Naive thymus-derived CD4-positive, alpha-beta T cell (primary cell): ENCODE results near the gene BCCIP. TPM values are rescaled to one million over a fixed set of nuclear protein-coding genes. Genes with fewer than 3 reads are reported as not detected.

Experiments used
- microRNA-seq: library from miRNA; unstranded; fragments of <30 nt; microRNA quantifications from one replicate; pipeline ENCODE4 v1.2.0, GENCODE V29; 2022; ENCODE audit warnings: borderline microRNAs expressed
- polyA plus RNA-seq, 2 donors: library from polyadenylated mRNA; unstranded; fragments of 300-500 nt; fragmentation: Illumina TruSeq; gene quantifications; one replicate each; pipeline ENCODE4 v1.2.3, GENCODE V29; 2021
- total RNA-seq, 6 experiments: library from RNA in 5 of 6; stranded (reverse) in 5 of 6; gene quantifications; 1 replicate in 5 of 6; 2 replicates in 1 of 6; pipeline ENCODE4 v1.2.3 and lab custom pipeline; 2021 to 2026

The BCCIP gene
- total and polyA plus RNA-seq, 7 experiments from 2014 or later = 31.3 to 105 (median 48.8) TPM

Small RNAs within 50 kb of the gene (microRNA-seq; reads per million reads assigned to microRNA genes)
- 1.6 reads per million for gene MIR4484

Other genes with a start within 250 kb of the BCCIP start
- gene TEX36, start 140.4 kb upstream of the BCCIP start, total RNA-seq = not detected
- gene TEX36, start 140.4 kb upstream of the BCCIP start, polyA plus RNA-seq = not detected
- gene EDRF1, start 103.8 kb upstream of the BCCIP start, total RNA-seq = 10 to 100 TPM; 33.8 to 64.4 (median 53.8) TPM
- 10 to 100 TPM; 11.3 to 13.6 TPM for gene EDRF1, start 103.8 kb upstream of the BCCIP start, polyA plus RNA-seq
- under 1 TPM; 0.29 to 0.84 (median 0.40) TPM for gene MMP21, start 47.7 kb upstream of the BCCIP start, total RNA-seq
- gene MMP21, start 47.7 kb upstream of the BCCIP start, polyA plus RNA-seq = not detected
- gene UROS, start 288 bp upstream of the BCCIP start, total RNA-seq = 10 to 100 TPM; 28.9 to 53.0 (median 41.3) TPM
- gene UROS, start 288 bp upstream of the BCCIP start, polyA plus RNA-seq = 10 to 100 TPM; 59.2 to 60.0 TPM
- 10 to 100 TPM in 3 of 5 experiments, 1 to 10 TPM in 2; 9.3 to 13.5 (median 10.8) TPM for gene DHX32, start 57.7 kb downstream of the BCCIP start, total RNA-seq
- gene DHX32, start 57.7 kb downstream of the BCCIP start, polyA plus RNA-seq = 10 to 100 TPM; 11.3 to 11.8 TPM
- gene FANK1, start 73.0 kb downstream of the BCCIP start, total RNA-seq = under 1 TPM in 3 of 5 experiments, not detected in 2; 0.35 to 0.67 (median 0.37) TPM
- not detected for gene FANK1, start 73.0 kb downstream of the BCCIP start, polyA plus RNA-seq